Activated T-cell treated with anti-CD3 and anti-CD28 coated beads for 48 hours (primary cell): ENCODE data around the gene C11orf42.

Experiments
- DNase-seq: peaks from one replicate; pipeline ENCODE4 v3.0.0-alpha.2; 2020; ENCODE audit warnings: low read depth

C11orf42 gene

GRCh38 chr11:6258141-6258540 lies 52.8 kb downstream of the C11orf42 start:
- DNase-seq, result no peak

GRCh38 chr11:6258571-6259081 lies 53.3 kb downstream of the C11orf42 start:
- DNase-seq, result no peak

GRCh38 chr11:6260207-6260726 lies 54.9 kb downstream of the C11orf42 start:
- no peak for DNase-seq
